CD14-positive monocyte (primary cell): ENCODE data around the gene MGME1. TPM values are rescaled to one million over a fixed set of nuclear protein-coding genes. Genes with fewer than 3 reads are reported as not detected.

ENCODE experiments used
- DNase-seq, 3 donors: peaks; one replicate each; pipeline ENCODE4 v3.0.0-alpha.2; 2011 to 2022
- H2AFZ ChIP-seq: 2 replicates; pipeline ENCODE4 v1.6.0; 2012; ENCODE audit warnings: mild to moderate bottlenecking, low read depth, low read length, inconsistent platforms; ENCODE audit not compliant: insufficient read depth, poor library complexity, severe bottlenecking
- H3K27ac ChIP-seq, 2 donors: 1 replicate in 1 of 2; 2 replicates in 1 of 2; pipeline ENCODE4 v1.5.1; 2012 to 2013; ENCODE audit warnings: low read length in 2 of 2, control low read depth in 1 of 2, inconsistent platforms in 1 of 2, low read depth in 1 of 2, mild to moderate bottlenecking in 1 of 2
- H3K27me3 ChIP-seq, 2 donors: one replicate each; pipeline versions ENCODE4 v1.6.0 to v1.6.1; 2011 to 2013; ENCODE audit warnings: low read length in 2 of 2; ENCODE audit not compliant: control insufficient read depth in 2 of 2, insufficient read depth in 2 of 2
- H3K36me3 ChIP-seq, 2 donors: replicated peaks in 1 of 2; 1 replicate in 1 of 2; 2 replicates in 1 of 2; pipeline versions ENCODE4 v1.5.1 to v1.6.1; 2012 to 2013; ENCODE audit warnings: low read length in 2 of 2, control low read depth in 1 of 2, inconsistent platforms in 1 of 2, mild to moderate bottlenecking in 1 of 2; ENCODE audit not compliant: insufficient read depth in 2 of 2, control insufficient read depth in 1 of 2
- H3K4me1 ChIP-seq, 2 donors: 1 replicate in 1 of 2; 2 replicates in 1 of 2; pipeline versions ENCODE4 v1.5.1 to v1.6.1; 2012 to 2013; ENCODE audit warnings: low read length in 2 of 2, control low read depth in 1 of 2, inconsistent platforms in 1 of 2, mild to moderate bottlenecking in 1 of 2, moderate library complexity in 1 of 2; ENCODE audit not compliant: insufficient read depth in 2 of 2, control insufficient read depth in 1 of 2
- H3K4me2 ChIP-seq: replicated peaks from 2 replicates; pipeline ENCODE3; 2012; ENCODE audit warnings: low read length, moderate library complexity, mild to moderate bottlenecking; ENCODE audit not compliant: poor library complexity, severe bottlenecking; ENCODE audit errors: extremely low read depth
- H3K4me3 ChIP-seq, 3 experiments: fragments of 200-600 bp in 1 of 3; sonication (generic) in 1 of 3; replicated peaks in 1 of 3; 1 replicate in 2 of 3; 2 replicates in 1 of 3; pipeline ENCODE4 v1.5.1; 2011 to 2013; ENCODE audit warnings: low read length in 3 of 3, mild to moderate bottlenecking in 3 of 3, control low read depth in 2 of 3, low read depth in 2 of 3, inconsistent platforms in 1 of 3, moderate library complexity in 1 of 3
- H3K79me2 ChIP-seq: 2 replicates; pipeline ENCODE4 v1.6.0; 2012; ENCODE audit warnings: mild to moderate bottlenecking, control low read depth, inconsistent platforms, low read length, moderate library complexity; ENCODE audit not compliant: insufficient read depth
- H3K9ac ChIP-seq: 2 replicates; pipeline ENCODE4 v1.6.0; 2017; ENCODE audit warnings: low read length, mild to moderate bottlenecking; ENCODE audit not compliant: insufficient read depth, poor library complexity, severe bottlenecking
- H3K9me3 ChIP-seq, 2 donors: replicated peaks in 1 of 2; 1 replicate in 1 of 2; 2 replicates in 1 of 2; pipeline versions ENCODE4 v1.5.1 to v1.6.1; 2012 to 2013; ENCODE audit warnings: low read length in 2 of 2, control low read depth in 1 of 2; ENCODE audit not compliant: control insufficient read depth in 1 of 2, insufficient read depth in 1 of 2
- H4K20me1 ChIP-seq: 2 replicates; pipeline ENCODE4 v1.6.0; 2012; ENCODE audit warnings: mild to moderate bottlenecking, low read length, control low read depth, moderate library complexity; ENCODE audit not compliant: insufficient read depth
- H3K27ac Mint-ChIP-seq, 7 donors: one replicate each; pipeline ENCODE4 v1.8.0; 2020; ENCODE audit warnings: mild to moderate bottlenecking in 7 of 7, mixed read lengths in 7 of 7, moderate library complexity in 6 of 7, inconsistent platforms in 2 of 7
- H3K27me3 Mint-ChIP-seq, 3 donors: one replicate each; pipeline ENCODE4 v1.8.0; 2021 to 2022; ENCODE audit warnings: low read depth in 3 of 3, mild to moderate bottlenecking in 3 of 3, mixed read lengths in 3 of 3, moderate library complexity in 3 of 3, inconsistent platforms in 1 of 3
- H3K36me3 Mint-ChIP-seq, 2 donors: one replicate each; pipeline ENCODE4 v1.8.0; 2020; ENCODE audit warnings: mixed read lengths in 2 of 2, inconsistent platforms in 1 of 2, mild to moderate bottlenecking in 1 of 2
- H3K4me1 Mint-ChIP-seq: one replicate; pipeline ENCODE4 v1.8.0; 2020; ENCODE audit warnings: mild to moderate bottlenecking, mixed read lengths
- H3K4me3 Mint-ChIP-seq, 2 donors: one replicate each; pipeline ENCODE4 v1.8.0; 2020; ENCODE audit warnings: mild to moderate bottlenecking in 2 of 2, mixed read lengths in 2 of 2, moderate library complexity in 1 of 2
- H3K9me3 Mint-ChIP-seq, 7 donors: one replicate each; pipeline ENCODE4 v1.8.0; 2020 to 2022; ENCODE audit warnings: mixed read lengths in 7 of 7, mild to moderate bottlenecking in 6 of 7, moderate library complexity in 6 of 7, inconsistent platforms in 2 of 7
- CTCF ChIP-seq: fragments of 200-600 bp; IDR thresholded peaks from one replicate; pipeline ENCODE4 v1.8.0; 2022; ENCODE audit warnings: antibody characterized with exemption, mild to moderate bottlenecking
- whole genome bisulfite sequencing: methylation state at CpG from one replicate; pipeline ENCODE4 v1.1.5; 2013; ENCODE audit warnings: missing lambda C conversion rate; ENCODE audit not compliant: insufficient coverage; 5-methylcytosine and 5-hydroxymethylcytosine counted together
- intact Hi-C, 2 donors: fragments of 100-400 bp; cut with micrococcal nuclease; formaldehyde crosslinking; loops; one replicate each; pipeline versions ENCODE4 v1.15.0 to v1.15.1; 2023
- polyA plus RNA-seq, 3 donors: library from polyadenylated mRNA; depleted of rRNA in 1 of 3; unstranded in 2 of 3; stranded (reverse) in 1 of 3; fragments of 300-500 nt in 2 of 3; fragments of >200 nt in 1 of 3; fragmentation: Illumina TruSeq in 2 of 3; gene quantifications; 1 replicate in 2 of 3; 2 replicates in 1 of 3; pipeline ENCODE4 v1.2.3, GENCODE V29; 2012 to 2021

Gene MGME1
- polyA plus RNA-seq, 3 donors, result 2.5 to 20.1 (median 13.4) TPM

DNA sequence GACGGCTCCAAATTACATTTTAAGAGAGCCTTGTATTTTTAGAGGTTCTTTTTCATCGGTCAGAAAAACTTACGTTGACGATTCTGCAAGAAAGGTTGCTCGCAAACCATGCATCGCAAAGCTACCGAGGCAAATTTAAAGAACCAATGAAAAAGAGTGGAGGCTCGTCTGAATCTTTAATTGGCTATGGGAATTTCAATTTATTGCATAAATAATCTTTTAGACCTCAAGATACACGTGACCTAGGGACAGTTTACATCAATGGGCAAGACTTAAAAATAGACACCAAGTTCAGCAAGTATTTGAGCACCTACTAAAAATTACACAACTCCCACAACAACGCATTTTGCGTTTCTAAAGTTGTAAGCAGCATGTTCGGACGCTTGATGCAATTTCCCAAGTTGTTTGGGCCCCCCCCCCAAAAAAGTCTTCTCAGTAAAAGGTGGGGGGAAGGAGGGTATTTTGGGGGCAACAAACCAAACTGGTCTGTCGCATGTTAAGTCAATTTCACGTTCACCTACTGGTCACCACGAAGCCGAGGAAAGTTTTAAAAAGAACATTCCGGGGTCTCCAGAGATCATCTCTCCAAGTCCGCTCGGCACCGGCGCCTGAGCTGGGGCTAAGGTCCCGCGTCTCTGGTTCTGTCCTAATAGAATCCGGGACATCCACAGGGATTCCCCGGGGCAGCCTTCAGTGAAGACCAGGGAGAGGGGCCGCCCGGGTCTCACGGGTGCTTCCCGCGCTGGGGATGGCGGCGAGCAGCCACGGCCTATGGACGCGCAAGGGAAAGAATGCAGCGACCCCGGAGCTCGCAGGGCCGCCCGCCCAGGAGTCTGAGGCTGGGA lies 1.1 kb upstream of the MGME1 start:
- Mint-ChIP-seq H3K27ac (peak overlapping the region; percentile 96 to 98 (median 97)), H3K36me3 (peaks cover 6 to 8% of the 10 kb centered on the region in 2 donors), H3K9me3 (peaks cover 0 to 3% (median 0%) of the 10 kb centered on the region in 7 donors), H3K4me3 (peak overlapping the region; percentile 88 to 92), H3K4me1 (peaks cover 75% of the 10 kb centered on the region), H3K27me3 (no peaks in the 10 kb centered on the region)
- H3K36me3 ChIP-seq, result no peaks in the 10 kb centered on the region
- no peaks in the 10 kb centered on the region for H3K9me3 ChIP-seq
- intact Hi-C loops, result loop anchor here (5.0 to 10.0 kb wide), 2 partner anchors 285 to 317 kb away; partner anchors contain the start of genes RRBP1 (in 2 of the 2) and ZNF133 (in 1 of the 2)
- under 1% methylated on average over 28 of the region's 41 CpGs for WGBS
- H3K79me2 ChIP-seq, result peaks cover 84% of the 10 kb centered on the region
- H3K9ac ChIP-seq, result peak overlapping the region; percentile 90
- peak; percentile 27 to 46 (median 33) for DNase-seq
- H3K27me3 ChIP-seq, result no peaks in the 10 kb centered on the region
- peaks cover 6% of the 10 kb centered on the region for H4K20me1 ChIP-seq
- H3K27ac ChIP-seq, result peak overlapping the region; percentile 93 to 97
- peak overlapping the region; percentile 96 for H3K4me2 ChIP-seq
- no peak for TF ChIP-seq CTCF
- peaks cover 74 to 94% of the 10 kb centered on the region in 2 donors for H3K4me1 ChIP-seq
- peak overlapping the region; percentile 83 to 93 (median 92) for H3K4me3 ChIP-seq
- H2AFZ ChIP-seq, result peak overlapping the region; percentile 93

DNA sequence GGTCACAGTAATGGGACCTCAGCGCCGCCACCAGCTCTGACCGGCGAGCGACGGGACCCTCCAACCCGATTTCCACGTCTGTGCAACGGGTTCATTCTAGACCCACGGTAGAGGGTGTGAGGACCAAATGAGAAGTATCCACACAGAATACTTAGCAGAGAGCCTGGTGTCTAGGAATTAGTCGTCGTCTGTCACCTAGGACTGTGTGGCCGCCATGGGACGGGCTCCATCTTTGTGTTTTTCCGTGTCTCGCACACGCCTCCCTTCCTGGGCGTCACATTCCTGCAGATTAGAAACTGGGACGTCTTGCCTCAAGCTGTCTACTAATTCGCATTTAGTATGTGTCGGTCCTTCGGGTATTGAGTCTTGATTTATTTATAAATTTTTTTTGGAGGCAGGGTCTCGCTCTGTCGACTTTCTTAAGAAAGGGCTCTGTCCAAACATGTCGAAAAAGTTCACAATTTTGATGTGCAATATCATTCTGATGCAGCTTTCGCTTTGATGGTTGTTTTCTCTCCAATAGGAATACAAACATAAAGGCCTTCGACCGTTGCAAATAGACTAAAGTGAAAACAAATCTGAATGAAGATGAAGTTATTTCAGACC lies 563 bp downstream of the MGME1 start:
- DNase-seq, result peak in 2 of 3 donors; percentile 16 to 35
- H3K27me3 ChIP-seq, result no peaks in the 10 kb centered on the region
- Mint-ChIP-seq H3K4me3 (peak overlapping the region; percentile 88 to 99), H3K36me3 (peaks cover 1 to 6% of the 10 kb centered on the region in 2 donors), H3K27ac (peak overlapping the region; percentile 97 to 100 (median 99)), H3K4me1 (peaks cover 76% of the 10 kb centered on the region), H3K27me3 (no peaks in the 10 kb centered on the region), H3K9me3 (peaks cover 0 to 1% (median 0%) of the 10 kb centered on the region in 7 donors)
- intact Hi-C loops, result loop anchor here (5.0 to 10.0 kb wide), 2 partner anchors 287 to 315 kb away; partner anchors contain the start of genes RRBP1 (in 2 of the 2) and ZNF133 (in 1 of the 2)
- H3K4me1 ChIP-seq, result peaks cover 68 to 88% of the 10 kb centered on the region in 2 donors
- peak overlapping the region; percentile 83 to 93 (median 92) for H3K4me3 ChIP-seq
- H3K27ac ChIP-seq, result peak overlapping the region; percentile 93 to 97
- H4K20me1 ChIP-seq, result peaks cover 7% of the 10 kb centered on the region
- no peak for TF ChIP-seq CTCF
- peak overlapping the region; percentile 93 for H2AFZ ChIP-seq
- H3K36me3 ChIP-seq, result no peaks in the 10 kb centered on the region
- 0% methylated on average over 17 of the region's 28 CpGs for WGBS
- H3K9ac ChIP-seq, result peak overlapping the region; percentile 90
- no peaks in the 10 kb centered on the region for H3K9me3 ChIP-seq
- peak overlapping the region; percentile 96 for H3K4me2 ChIP-seq
- peaks cover 84% of the 10 kb centered on the region for H3K79me2 ChIP-seq
